Ectodermal cell (in vitro differentiated cells): Measurements from ENCODE around the gene ADARB2. TPM values are rescaled to one million over a fixed set of nuclear protein-coding genes. Genes with fewer than 3 reads are reported as not detected.
"Not testable (repeated sequence)": the region's sequence is repeated elsewhere in the genome, so short reads cannot be mapped to it uniquely, and the experiment has no call there.

Source experiments
- H3K27ac ChIP-seq: 2 replicates; pipeline ENCODE4 v1.7.0; 2013; ENCODE audit warnings: mild to moderate bottlenecking, low read depth, low read length; ENCODE audit not compliant: insufficient read depth, poor library complexity, severe bottlenecking
- H3K27me3 ChIP-seq: 2 replicates; pipeline ENCODE4 v1.7.0; 2013; ENCODE audit warnings: mild to moderate bottlenecking, low read length; ENCODE audit not compliant: insufficient read depth, control insufficient read depth, poor library complexity, severe bottlenecking
- H3K36me3 ChIP-seq: one replicate; pipeline ENCODE4 v1.7.0; 2013; ENCODE audit warnings: low read length; ENCODE audit not compliant: control insufficient read depth, insufficient read depth
- H3K4me1 ChIP-seq: one replicate; pipeline ENCODE4 v1.7.0; 2013; ENCODE audit warnings: low read length; ENCODE audit not compliant: control insufficient read depth, insufficient read depth
- H3K4me3 ChIP-seq: 2 replicates; pipeline ENCODE4 v1.7.0; 2013; ENCODE audit warnings: low read depth, low read length, control low read depth; ENCODE audit not compliant: insufficient read depth
- H3K9me3 ChIP-seq: 2 replicates; pipeline ENCODE4 v1.7.0; 2013; ENCODE audit warnings: mild to moderate bottlenecking, low read length, moderate library complexity; ENCODE audit not compliant: control insufficient read depth
- WGBS, 2 experiments: methylation state at CpG; one replicate each; pipeline ENCODE4 v1.1.7; 2013; ENCODE audit warnings: missing lambda C conversion rate in 2 of 2; 5-methylcytosine and 5-hydroxymethylcytosine counted together
- polyA plus RNA-seq, 4 experiments: library from polyadenylated mRNA; stranded (reverse); fragments of 50-300 nt; gene quantifications; one replicate each; pipeline ENCODE4 v1.2.3, GENCODE V29; 2013

ADARB2 gene
- 0.93 TPM for polyA plus RNA-seq (2013, experiment 1 of 4)
- polyA plus RNA-seq (2013, experiment 2 of 4) = 0.84 TPM
- polyA plus RNA-seq (2013, experiment 3 of 4) = 0.91 TPM
- polyA plus RNA-seq (2013, experiment 4 of 4) = 0.69 TPM

GRCh38 chr10:1737222-1738061 is at the start of gene ADARB2:
ADARB2 (minus strand) TSS chr10:1737525.
- WGBS, 2 experiments = 0% methylated on average over 50 of the region's 50 CpGs
- H3K4me3 ChIP-seq = peak within 1 kb of the TSS; percentile 47

GRCh38 chr10:1785835-1786234 is 48.5 kb upstream of the ADARB2 start:
- Histone ChIP-seq H3K36me3 (no peaks in the 10 kb centered on the region), H3K4me1 (no peaks in the 10 kb centered on the region), H3K27me3 (no peaks in the 10 kb centered on the region), H3K27ac (no peak overlapping the region), H3K9me3 (no peaks in the 10 kb centered on the region), H3K4me3 (no peak overlapping the region)
- WGBS, 2 experiments = 62 to 63% methylated on average over 3 of the region's 3 CpGs

More at GRCh38 chr10:1737222-1738061, at the start of gene ADARB2:
- Histone ChIP-seq H3K27me3 (peaks cover 59% of the 10 kb centered on the region), H3K36me3 (no peaks in the 10 kb centered on the region), H3K4me1 (peaks cover 4% of the 10 kb centered on the region), H3K27ac (no peak within 1 kb of the TSS), H3K9me3 (no peaks in the 10 kb centered on the region)

GRCh38 chr10:1782841-1783240 is 45.5 kb upstream of the ADARB2 start:
- H3K27me3 ChIP-seq = no peaks in the 10 kb centered on the region
- no peak overlapping the region for H3K4me3 ChIP-seq
- H3K27ac ChIP-seq = no peak overlapping the region
- no peaks in the 10 kb centered on the region for H3K4me1 ChIP-seq
- 93 to 95% methylated on average over 5 of the region's 5 CpGs for WGBS, 2 experiments
- no peaks in the 10 kb centered on the region for H3K9me3 ChIP-seq
- H3K36me3 ChIP-seq = no peaks in the 10 kb centered on the region

GRCh38 chr10:1779796-1780195 is 42.5 kb upstream of the ADARB2 start:
- no peaks in the 10 kb centered on the region for H3K4me1 ChIP-seq
- no peaks in the 10 kb centered on the region for H3K36me3 ChIP-seq
- no peaks in the 10 kb centered on the region for H3K9me3 ChIP-seq
- H3K27me3 ChIP-seq = no peaks in the 10 kb centered on the region
- H3K27ac ChIP-seq = no peak overlapping the region
- 91 to 95% methylated on average over 10 of the region's 10 CpGs for WGBS, 2 experiments
- H3K4me3 ChIP-seq = no peak overlapping the region

GRCh38 chr10:1778375-1778969 is 41.1 kb upstream of the ADARB2 start:
- H3K9me3 ChIP-seq = no peaks in the 10 kb centered on the region
- H3K27me3 ChIP-seq = no peaks in the 10 kb centered on the region
- WGBS, 2 experiments = 94 to 96% methylated on average over 11 of the region's 11 CpGs

GRCh38 chr10:1776127-1776662 is 38.9 kb upstream of the ADARB2 start:
- no peaks in the 10 kb centered on the region for H3K36me3 ChIP-seq
- no peaks in the 10 kb centered on the region for H3K9me3 ChIP-seq
- no peak overlapping the region for H3K27ac ChIP-seq
- 93 to 94% methylated on average over 14 of the region's 14 CpGs for WGBS, 2 experiments
- H3K4me3 ChIP-seq = no peak overlapping the region
- H3K4me1 ChIP-seq = no peaks in the 10 kb centered on the region
- H3K27me3 ChIP-seq = no peaks in the 10 kb centered on the region

More at GRCh38 chr10:1778375-1778969, 41.1 kb upstream of the ADARB2 start:
- Histone ChIP-seq H3K27ac (no peak overlapping the region), H3K4me1 (no peaks in the 10 kb centered on the region), H3K4me3 (no peak overlapping the region), H3K36me3 (no peaks in the 10 kb centered on the region)

GRCh38 chr10:1774796-1775195 is 37.5 kb upstream of the ADARB2 start:
- Histone ChIP-seq H3K36me3 (no peaks in the 10 kb centered on the region), H3K27me3 (no peaks in the 10 kb centered on the region), H3K27ac (no peak overlapping the region), H3K4me3 (no peak overlapping the region), H3K9me3 (no peaks in the 10 kb centered on the region), H3K4me1 (no peaks in the 10 kb centered on the region)
- 47% methylated on average over 5 of the region's 5 CpGs for WGBS, 2 experiments

GRCh38 chr10:1773204-1773603 is 35.9 kb upstream of the ADARB2 start:
- H3K9me3 ChIP-seq, H3K4me3 ChIP-seq, H3K27me3 ChIP-seq, H3K4me1 ChIP-seq, H3K36me3 ChIP-seq, H3K27ac ChIP-seq: not testable (repeated sequence)
- WGBS, 2 experiments = 91 to 93% methylated on average over 23 of the region's 23 CpGs

GRCh38 chr10:1766049-1766448 is 28.7 kb upstream of the ADARB2 start:
- Histone ChIP-seq H3K27me3 (no peaks in the 10 kb centered on the region), H3K36me3 (no peaks in the 10 kb centered on the region), H3K4me3 (no peak overlapping the region), H3K9me3 (no peaks in the 10 kb centered on the region), H3K27ac (no peak overlapping the region), H3K4me1 (peaks cover 4% of the 10 kb centered on the region)
- WGBS, 2 experiments = 82 to 84% methylated on average over 10 of the region's 10 CpGs

GRCh38 chr10:1762076-1762475 is 24.8 kb upstream of the ADARB2 start:
- Histone ChIP-seq H3K27ac (no peak overlapping the region), H3K36me3 (no peaks in the 10 kb centered on the region), H3K4me1 (peaks cover 4% of the 10 kb centered on the region), H3K9me3 (no peaks in the 10 kb centered on the region), H3K27me3 (no peaks in the 10 kb centered on the region), H3K4me3 (no peak overlapping the region)
- 80 to 90% methylated on average over 8 of the region's 8 CpGs for WGBS, 2 experiments
